Measurements from ENCODE around the gene WDR35.
"Not testable (repeated sequence)": the region's sequence is repeated elsewhere in the genome, so short reads cannot be mapped to it uniquely, and the experiment has no call there.

The WDR35 gene

GRCh38 chr2:19933351-19933981 lies 56.4 kb downstream of the WDR35 start:
- TF ChIP-seq PPARA (CRISPR knock-in tag; IDR thresholded peaks at IDR 0.05; ENCODE audit: borderline replicate concordance) (no peak), ESRRG (CRISPR knock-in tag; IDR thresholded peaks at IDR 0.05) (0 out of 2 replicates have a peak, but pooled peaks have one; percentile 17), CSRNP3 (CRISPR knock-in tag; IDR thresholded peaks at IDR 0.05) (no peak)
- ATAC-seq: peak; percentile 97

GRCh38 chr2:19932928-19933327 lies 57.0 kb downstream of the WDR35 start:
- peak; percentile 46 for ATAC-seq
- TF ChIP-seq CSDC2 (CRISPR knock-in tag; IDR thresholded peaks at IDR 0.05) (no peak), ZC3H10 (CRISPR knock-in tag; IDR thresholded peaks at IDR 0.05) (no peak), OSR1 (CRISPR knock-in tag; IDR thresholded peaks at IDR 0.05) (no peak), CSRNP3 (CRISPR knock-in tag; IDR thresholded peaks at IDR 0.05) (no peak), ZFP3 (CRISPR knock-in tag; IDR thresholded peaks at IDR 0.05) (no peak), ZFP30 (CRISPR knock-in tag; IDR thresholded peaks at IDR 0.05) (no peak), ARNTL (CRISPR knock-in tag; IDR thresholded peaks at IDR 0.05; ENCODE audit: borderline replicate concordance, low read depth) (no peak), POU6F1 (CRISPR knock-in tag; IDR thresholded peaks at IDR 0.05; ENCODE audit: borderline replicate concordance, low read depth) (no peak), TCF4 (CRISPR knock-in tag; IDR thresholded peaks at IDR 0.05; ENCODE audit: borderline replicate concordance) (no peak), GLIS3 (CRISPR knock-in tag; IDR thresholded peaks at IDR 0.05) (no peak), ESRRG (CRISPR knock-in tag; IDR thresholded peaks at IDR 0.05) (no peak), PATZ1 (CRISPR knock-in tag; IDR thresholded peaks at IDR 0.05; ENCODE audit: borderline replicate concordance) (no peak), ZNF565 (CRISPR knock-in tag; conservative IDR thresholded peaks at IDR 0.05; ENCODE audit: low read depth) (no peak), PPARA (CRISPR knock-in tag; IDR thresholded peaks at IDR 0.05; ENCODE audit: borderline replicate concordance) (no peak), RARB (CRISPR knock-in tag; IDR thresholded peaks at IDR 0.05) (no peak)

GRCh38 chr2:19929226-19929625 lies 60.7 kb downstream of the WDR35 start:
- ATAC-seq: no peak
- TF ChIP-seq OSR1 (CRISPR knock-in tag; IDR thresholded peaks at IDR 0.05): no peak
- TF ChIP-seq ZNF565 (CRISPR knock-in tag; conservative IDR thresholded peaks at IDR 0.05; ENCODE audit: low read depth): no peak
- TF ChIP-seq GLIS3 (CRISPR knock-in tag; IDR thresholded peaks at IDR 0.05): no peak
- no peak for TF ChIP-seq POU6F1 (CRISPR knock-in tag; IDR thresholded peaks at IDR 0.05; ENCODE audit: borderline replicate concordance, low read depth)
- no peak for TF ChIP-seq PPARA (CRISPR knock-in tag; IDR thresholded peaks at IDR 0.05; ENCODE audit: borderline replicate concordance)
- TF ChIP-seq TSHZ2 (CRISPR knock-in tag; IDR thresholded peaks at IDR 0.05): no peak
- no peak for TF ChIP-seq TCF4 (CRISPR knock-in tag; IDR thresholded peaks at IDR 0.05; ENCODE audit: borderline replicate concordance)
- no peak for TF ChIP-seq ZNF8 (CRISPR knock-in tag; IDR thresholded peaks at IDR 0.05)
- TF ChIP-seq CREB5 (CRISPR knock-in tag; IDR thresholded peaks at IDR 0.05; ENCODE audit: low read depth): no peak
- no peak for TF ChIP-seq ESRRG (CRISPR knock-in tag; IDR thresholded peaks at IDR 0.05)
- no peak for TF ChIP-seq ZFP30 (CRISPR knock-in tag; IDR thresholded peaks at IDR 0.05)
- no peak for TF ChIP-seq RARB (CRISPR knock-in tag; IDR thresholded peaks at IDR 0.05)
- TF ChIP-seq SNAI2 (CRISPR knock-in tag; IDR thresholded peaks at IDR 0.05): no peak

GRCh38 chr2:19927816-19928215 lies 62.1 kb downstream of the WDR35 start:
- not testable (repeated sequence) for ATAC-seq

GRCh38 chr2:19924526-19924925 lies 65.4 kb downstream of the WDR35 start:
- not testable (repeated sequence) for ATAC-seq

- not testable (repeated sequence) for ATAC-seq
Measured at GRCh38 chr2:19922188-19922587, 67.7 kb downstream of the WDR35 start.
